ELF-1 (cell line): ENCODE results near the gene OR4F6.
"Not testable (repeated sequence)": the region's sequence is repeated elsewhere in the genome, so short reads cannot be mapped to it uniquely, and the experiment has no call there.

Experiments
- DNase-seq: peaks from one replicate; pipeline ENCODE4 v3.0.0-alpha.2; 2016; ENCODE audit warnings: low read depth, low spot score

OR4F6 gene

GRCh38 chr15:101803209-101803608, at the start of gene OR4F6:
Gene OR4F6, plus strand, starts transcription at chr15:101803509. Its CDS starts 2,211 bp downstream, at chr15:101805720.
- DNase-seq: no peak

GRCh38 chr15:101764669-101765339, 38.5 kb upstream of the OR4F6 start:
- DNase-seq: not testable (repeated sequence)

- not testable (repeated sequence) for DNase-seq
These were observed 38.0 kb upstream of the OR4F6 start for GRCh38 chr15:101765340-101765671.

GRCh38 chr15:101765772-101766456, 37.4 kb upstream of the OR4F6 start:
- DNase-seq: no peak

GRCh38 chr15:101767083-101767640, 36.1 kb upstream of the OR4F6 start:
- DNase-seq: peak; percentile 18

GRCh38 chr15:101772921-101773320, 30.4 kb upstream of the OR4F6 start:
- DNase-seq: no peak

GRCh38 chr15:101773496-101774100, 29.7 kb upstream of the OR4F6 start:
- peak; percentile 14 for DNase-seq

- no peak for DNase-seq
These were observed 28.2 kb upstream of the OR4F6 start for GRCh38 chr15:101775136-101775535.

GRCh38 chr15:101778576-101778975, 24.7 kb upstream of the OR4F6 start:
- not testable (repeated sequence) for DNase-seq

GRCh38 chr15:101780225-101780624, 23.1 kb upstream of the OR4F6 start:
- not testable (repeated sequence) for DNase-seq

- peak; percentile 44 for DNase-seq
These were observed 21.4 kb upstream of the OR4F6 start for GRCh38 chr15:101781928-101782327.

- DNase-seq: no peak
These were observed 18.7 kb upstream of the OR4F6 start for GRCh38 chr15:101784644-101785043.

GRCh38 chr15:101786422-101786821, 16.9 kb upstream of the OR4F6 start:
- not testable (repeated sequence) for DNase-seq

GRCh38 chr15:101788001-101788400, 15.3 kb upstream of the OR4F6 start:
- not testable (repeated sequence) for DNase-seq

GRCh38 chr15:101788503-101789269, 14.6 kb upstream of the OR4F6 start:
- DNase-seq: not testable (repeated sequence)

GRCh38 chr15:101790748-101791147, 12.6 kb upstream of the OR4F6 start:
- not testable (repeated sequence) for DNase-seq

GRCh38 chr15:101793981-101794380, 9.3 kb upstream of the OR4F6 start:
- not testable (repeated sequence) for DNase-seq

GRCh38 chr15:101795455-101795854, 7.9 kb upstream of the OR4F6 start:
- DNase-seq: no peak

GRCh38 chr15:101799665-101800064, 3.6 kb upstream of the OR4F6 start:
- DNase-seq: no peak

GRCh38 chr15:101801048-101801447, 2.3 kb upstream of the OR4F6 start:
- no peak for DNase-seq

- DNase-seq: no peak
These were observed 367 bp downstream of the OR4F6 start for GRCh38 chr15:101803676-101804075.

- DNase-seq: no peak
These were observed 1.1 kb downstream of the OR4F6 start for GRCh38 chr15:101804375-101804774.
